Endometrium (tissue), 2 donors: ENCODE data around the gene ZDHHC24.
"Not testable (repeated sequence)": the region's sequence is repeated elsewhere in the genome, so short reads cannot be mapped to it uniquely, and the experiment has no call there.

ENCODE experiments used
- FAIRE-seq: peaks from 2 replicates; lab custom pipeline; 2012; peaks lifted over from hg19 to GRCh38; lab: Jason Lieb, UNC
- donor health status: control.
- donor health status: control.

ZDHHC24 gene

DNA sequence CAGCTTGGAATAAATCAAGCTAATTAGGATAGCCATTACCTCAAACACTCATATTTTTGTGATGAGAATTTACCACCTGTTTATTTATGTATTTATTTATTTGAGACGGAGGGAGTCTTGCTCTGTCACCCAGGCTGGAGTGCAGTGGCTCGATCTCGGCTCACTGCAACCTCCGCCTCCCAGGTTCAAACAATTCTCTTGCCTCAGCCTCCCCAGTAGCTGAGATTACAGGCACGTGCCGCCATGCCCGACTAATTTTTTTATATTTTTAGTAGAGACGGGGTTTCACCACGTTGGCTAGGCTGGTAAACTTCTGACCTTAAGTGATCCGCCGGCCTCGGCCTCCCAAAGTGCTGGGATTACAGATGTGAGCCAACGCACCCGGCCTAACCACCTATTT lies 896 bp downstream of the ZDHHC24 start:
- FAIRE-seq = not testable (repeated sequence)

DNA sequence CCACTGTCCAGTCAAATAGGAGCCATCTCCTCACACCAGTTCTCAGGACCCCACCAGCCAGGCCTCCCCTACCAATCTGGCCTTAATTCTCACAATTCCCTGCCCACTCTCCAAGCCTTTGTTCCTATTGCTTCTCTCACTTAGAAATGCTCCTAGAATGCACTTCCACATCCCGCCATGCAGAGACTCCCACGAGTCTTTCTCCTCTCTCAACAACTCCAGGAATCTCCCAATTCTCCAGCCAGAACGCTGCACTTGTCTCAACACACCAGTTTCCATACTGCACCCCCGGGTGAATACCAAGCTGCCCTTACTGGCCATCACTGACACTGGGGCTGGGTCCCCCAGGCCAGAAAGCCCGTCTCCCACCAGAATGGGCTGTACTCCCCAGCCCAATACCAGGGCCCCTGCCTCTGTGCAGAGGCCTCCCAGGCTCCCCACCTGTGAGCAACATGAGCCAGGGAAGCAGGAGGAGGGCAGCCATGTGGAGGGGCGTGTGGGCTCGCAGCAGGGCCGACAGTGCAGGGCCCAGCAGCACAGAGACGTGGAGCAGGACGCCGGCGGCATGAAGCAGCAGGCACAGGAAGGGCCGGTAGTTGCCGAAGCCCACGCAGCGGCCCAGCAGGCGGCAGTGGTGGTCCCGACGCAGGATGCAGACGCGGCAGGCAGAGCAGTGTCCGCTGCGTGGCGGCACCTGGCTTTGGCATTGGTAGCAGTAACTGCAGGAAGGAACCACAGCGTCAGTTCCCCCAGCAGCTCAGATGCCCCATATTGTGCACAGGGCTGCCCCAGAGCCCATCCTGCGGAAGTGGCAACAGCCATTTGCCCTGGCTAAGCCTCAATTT lies 2.4 kb downstream of the ZDHHC24 start:
- no peak for FAIRE-seq

DNA sequence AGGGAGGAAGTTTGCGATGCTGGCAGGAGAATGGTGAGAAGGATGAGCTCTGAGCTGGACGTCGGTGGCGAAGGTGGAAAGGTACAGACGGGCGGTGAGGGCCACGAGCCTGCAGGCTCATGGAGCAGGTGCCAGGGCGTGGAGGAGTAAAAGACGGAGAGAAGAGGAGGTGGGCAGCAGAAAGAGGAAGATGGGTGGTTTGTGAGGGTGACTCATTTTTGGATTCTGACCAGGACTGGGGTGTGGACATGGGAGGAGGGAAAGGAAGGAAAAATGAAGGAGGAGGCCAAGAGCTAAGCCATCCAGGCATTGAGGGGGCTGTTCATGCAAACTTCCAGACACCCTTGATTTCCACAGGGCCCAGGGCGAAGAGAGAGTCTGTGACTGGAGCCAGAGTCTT lies 3.5 kb downstream of the ZDHHC24 start:
- FAIRE-seq = no peak

DNA sequence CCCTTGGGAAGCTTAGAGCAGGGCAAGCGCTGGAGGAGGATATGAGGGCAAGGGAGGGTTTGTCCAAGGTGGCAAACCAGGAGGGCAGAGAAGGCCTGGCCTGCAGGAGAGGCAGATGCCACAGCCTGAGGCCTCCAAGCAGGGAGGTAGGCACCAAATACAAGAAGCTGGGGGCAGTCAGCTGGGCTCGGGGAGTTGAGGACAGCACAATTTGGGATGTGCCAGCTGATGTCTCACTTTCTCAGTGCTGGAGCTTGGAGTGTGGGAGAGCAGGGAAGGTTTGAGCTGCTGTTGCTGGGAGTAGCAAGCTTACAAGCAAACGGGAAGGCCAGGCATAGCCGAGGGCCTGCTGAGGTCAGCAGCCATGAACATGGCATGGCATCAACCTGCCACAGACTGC lies 4.0 kb downstream of the ZDHHC24 start:
- no peak for FAIRE-seq

DNA sequence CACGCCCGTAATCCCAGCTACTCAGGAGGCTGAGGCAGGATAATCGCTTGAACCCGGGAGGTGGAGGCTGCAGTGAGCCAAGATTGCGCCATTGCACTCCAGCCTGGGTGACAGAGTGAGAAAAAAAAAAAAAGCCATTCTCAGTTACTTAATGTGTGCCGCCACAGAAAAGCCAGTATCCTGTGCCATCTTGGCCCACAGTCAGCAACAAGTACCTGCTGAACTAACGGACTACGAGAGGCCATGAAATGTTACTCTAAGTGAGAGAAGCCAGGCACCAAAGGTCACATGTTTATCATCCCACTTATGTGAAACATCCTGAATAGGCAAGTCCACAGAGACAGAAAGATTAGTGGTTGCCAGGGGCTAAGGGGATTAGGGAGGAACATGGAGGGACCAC lies 5.2 kb downstream of the ZDHHC24 start:
- not testable (repeated sequence) for FAIRE-seq

DNA sequence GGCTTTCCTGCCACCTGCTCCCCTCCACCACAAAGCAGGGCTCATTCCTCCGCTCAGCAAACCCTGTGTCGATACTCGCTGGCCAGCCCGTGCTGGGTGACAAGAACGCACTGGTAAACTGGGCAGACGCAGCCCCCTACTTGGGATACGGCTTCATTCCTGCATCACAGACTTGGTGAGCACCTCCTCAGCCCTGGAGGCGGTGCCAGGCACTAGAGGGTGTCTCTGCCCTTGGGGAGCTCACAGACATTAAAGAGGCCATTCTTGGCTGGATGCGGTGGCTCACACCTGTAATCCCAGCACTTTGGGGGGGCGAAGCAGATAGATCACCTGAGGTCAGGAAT lies 6.0 kb downstream of the ZDHHC24 start:
- FAIRE-seq = no peak

DNA sequence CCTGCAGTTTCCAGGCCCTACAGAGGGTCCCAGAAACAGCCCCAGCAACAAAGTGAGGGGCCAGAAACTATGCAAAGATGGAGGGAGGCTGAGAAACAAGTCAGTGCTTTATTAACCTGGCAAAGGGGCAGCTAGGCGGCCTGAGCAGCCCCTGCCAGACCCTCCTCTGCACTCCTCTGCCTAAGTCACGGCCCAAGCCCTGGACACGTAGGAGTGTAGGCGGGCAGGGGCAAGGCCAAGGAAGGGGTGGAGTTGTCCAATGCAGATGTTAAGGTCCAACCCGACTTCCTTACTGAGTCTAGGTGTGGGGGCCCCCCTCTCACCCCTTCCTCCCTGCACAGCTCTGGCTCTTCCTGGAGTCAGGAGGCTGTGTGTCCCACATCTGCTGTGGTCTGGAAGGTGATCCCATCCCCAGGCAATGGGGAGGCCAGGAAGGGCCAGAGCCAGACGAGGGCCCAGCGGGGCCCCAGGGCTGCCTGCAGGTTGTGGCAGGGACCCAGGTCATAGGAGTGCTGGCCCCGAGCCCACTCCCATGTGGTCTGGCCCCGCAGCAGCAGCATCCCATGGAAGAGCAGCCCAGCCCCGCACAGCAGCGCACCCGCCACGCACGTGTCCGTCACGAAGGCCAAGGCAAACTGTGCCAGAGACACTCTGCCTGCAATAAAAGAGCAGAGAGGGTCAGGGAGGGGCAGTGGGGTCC lies 6.5 kb downstream of the ZDHHC24 start:
- FAIRE-seq = no peak

DNA sequence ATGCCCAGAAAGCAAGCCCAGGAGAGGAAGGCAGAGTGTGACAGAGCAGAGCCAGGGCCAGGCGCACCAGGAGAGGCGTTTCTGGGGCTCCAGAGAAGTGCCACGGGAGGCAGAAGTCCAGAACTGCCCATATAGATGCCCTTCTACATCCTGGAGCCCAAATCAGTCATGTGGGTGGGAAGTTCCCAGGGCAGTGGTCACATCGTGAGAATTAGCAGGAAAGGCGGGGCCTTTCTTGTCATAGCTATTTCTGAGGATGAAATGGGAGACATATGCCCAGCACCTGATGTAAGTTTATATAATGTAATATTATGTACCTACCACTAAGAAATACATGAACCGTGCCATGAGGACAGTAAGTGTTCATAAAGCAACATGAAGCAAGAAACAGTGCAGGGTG lies 13.1 kb downstream of the ZDHHC24 start:
- no peak for FAIRE-seq

DNA sequence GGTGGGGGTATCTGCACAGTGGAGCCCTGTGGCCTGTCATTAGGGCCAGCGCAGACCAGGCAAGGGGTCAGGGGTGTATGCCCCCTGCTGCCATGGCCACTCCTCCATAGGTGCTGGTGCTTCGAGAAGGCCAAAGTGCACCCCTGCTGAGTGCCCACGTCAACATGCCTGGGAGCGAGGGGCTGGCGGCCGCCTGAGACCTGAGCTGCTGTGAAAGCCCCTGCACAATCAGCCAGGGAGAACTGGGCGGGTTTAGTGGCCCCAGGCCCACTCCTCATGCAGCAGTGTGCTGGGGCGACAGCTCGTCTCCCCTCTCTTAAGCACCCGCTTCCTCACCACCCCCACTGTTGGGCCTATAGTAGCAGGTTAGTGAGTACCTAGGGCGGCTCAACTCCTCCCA lies 14.0 kb downstream of the ZDHHC24 start:
- FAIRE-seq = no peak

DNA sequence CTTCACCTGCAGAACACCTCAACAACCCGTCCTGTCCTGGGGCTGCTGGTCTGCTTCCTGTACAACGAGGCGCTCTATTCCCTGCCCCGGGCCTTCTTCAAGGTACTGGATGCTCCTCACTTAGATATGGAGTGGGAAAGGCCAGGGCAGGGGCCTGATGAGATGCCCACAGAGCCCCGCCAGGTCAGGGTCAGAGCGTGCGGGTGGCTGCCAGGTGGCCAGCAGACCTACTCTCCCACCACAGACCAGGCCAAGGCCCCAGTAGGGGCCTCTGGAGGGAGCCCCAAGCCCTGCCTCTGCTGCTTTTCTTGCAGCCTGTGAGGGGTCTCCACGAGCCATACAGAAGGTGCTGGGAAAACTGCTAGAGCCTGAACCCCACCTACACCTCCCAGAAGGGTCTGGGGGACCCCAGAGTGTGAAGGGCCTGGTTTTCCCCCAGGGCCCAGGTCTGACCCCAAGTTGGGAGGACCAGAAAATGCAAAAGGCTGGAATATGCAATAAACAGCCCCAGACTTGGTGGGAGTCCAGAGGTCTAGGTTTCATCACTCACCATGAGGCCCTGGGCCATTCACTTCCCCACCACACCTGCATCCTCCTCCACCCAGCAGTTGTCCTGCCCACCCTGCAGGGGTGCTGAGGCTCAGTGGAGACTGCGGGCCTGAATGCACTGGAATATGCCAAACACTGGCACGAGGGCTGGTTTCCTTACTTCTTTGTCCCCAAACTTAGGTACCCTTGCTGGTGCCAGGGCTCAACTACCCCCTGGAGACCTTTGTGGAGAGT lies 14.7 kb downstream of the ZDHHC24 start:
- FAIRE-seq = no peak

DNA sequence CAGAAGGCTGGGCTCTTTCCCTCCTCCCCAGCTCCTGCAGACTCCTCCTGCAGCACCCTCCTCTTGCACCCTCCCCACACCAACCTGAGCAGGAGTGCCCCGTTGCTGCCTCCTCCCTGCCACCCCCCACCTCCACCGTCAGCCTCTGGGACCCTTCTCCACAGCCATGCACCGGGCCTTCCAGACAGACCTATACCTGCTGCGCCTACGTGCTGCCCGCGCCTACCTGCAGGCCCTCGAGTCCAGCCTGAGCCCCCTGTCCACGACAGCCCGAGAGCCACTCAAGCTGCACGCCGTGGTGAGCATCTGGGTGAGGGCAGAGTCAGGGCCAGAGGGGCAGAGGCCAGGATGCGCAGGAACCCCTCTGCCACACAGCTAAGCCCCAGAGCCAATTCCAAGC lies 16.2 kb downstream of the ZDHHC24 start:
- FAIRE-seq = no peak

DNA sequence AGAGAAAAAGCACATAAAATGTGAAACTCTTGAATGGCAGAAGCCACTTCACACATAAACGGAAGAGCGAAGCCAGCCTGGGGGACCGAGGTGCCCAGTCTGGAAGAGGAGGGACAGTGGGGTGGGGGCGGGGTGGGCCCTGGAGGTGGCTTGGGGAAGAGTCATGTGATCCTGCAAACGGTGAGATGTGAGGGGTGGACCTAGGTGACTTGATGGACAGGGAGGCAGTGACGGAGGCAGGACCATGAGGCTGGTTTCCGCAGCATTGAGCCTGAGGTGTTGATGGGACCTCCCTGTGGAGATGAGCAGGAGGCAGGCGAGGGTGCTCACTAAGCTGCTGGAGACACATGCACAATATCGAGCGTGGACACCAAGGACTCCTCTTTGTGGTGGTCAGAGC lies 16.8 kb downstream of the ZDHHC24 start:
- FAIRE-seq = no peak

DNA sequence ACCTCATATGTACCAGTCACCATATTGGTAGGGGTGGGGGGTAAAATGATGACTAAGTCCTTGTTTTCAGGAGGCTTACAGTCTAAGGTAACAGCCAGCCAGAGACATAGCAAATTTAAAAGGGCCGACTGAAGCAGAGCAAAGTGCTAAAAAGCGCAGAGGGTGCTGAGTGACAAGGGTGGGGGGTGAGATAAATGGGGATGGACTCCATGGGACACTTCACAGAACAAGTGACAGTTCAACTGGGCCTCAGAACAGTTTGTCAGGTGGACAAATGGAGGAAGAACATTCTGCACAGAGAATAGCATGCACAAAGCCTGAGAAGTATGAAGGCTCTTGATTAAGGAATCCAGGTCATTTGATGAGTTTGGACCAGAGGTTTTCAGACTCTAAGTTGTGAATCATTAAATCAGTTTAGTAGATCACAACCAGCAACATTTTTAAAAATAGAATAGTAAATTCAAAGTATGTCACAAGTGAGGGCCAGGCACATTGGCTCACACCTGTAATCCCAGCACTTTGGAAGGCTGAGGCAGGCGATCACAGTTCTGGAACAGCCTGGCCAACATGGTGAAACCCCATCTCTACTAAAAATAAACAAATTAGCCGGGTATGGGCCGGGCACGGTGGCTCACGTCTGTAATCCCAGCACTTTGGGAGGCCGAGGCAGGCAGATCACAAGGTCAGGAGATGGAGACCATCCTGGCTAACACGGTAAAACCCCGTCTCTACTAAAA lies 21.4 kb downstream of the ZDHHC24 start:
- FAIRE-seq = no peak

DNA sequence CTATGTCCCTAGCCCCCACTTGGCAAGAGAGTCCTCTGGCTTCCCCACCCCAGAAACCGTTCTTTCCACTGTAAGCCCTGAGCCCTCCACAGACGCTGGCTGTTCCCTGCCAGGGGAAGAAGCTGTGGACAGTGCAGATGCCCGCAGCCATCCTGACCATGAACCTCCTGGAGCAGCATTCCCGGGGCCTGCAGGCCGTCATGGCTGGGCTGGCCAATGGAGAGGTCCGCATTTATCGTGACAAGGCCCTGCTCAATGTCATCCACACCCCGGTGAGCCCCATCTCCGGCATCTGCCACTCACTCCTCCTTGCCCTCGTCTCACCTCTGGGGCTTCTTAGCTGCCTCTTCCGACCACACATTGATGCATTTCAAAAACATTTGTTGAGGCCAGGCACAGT lies 22.2 kb downstream of the ZDHHC24 start:
- FAIRE-seq = no peak

DNA sequence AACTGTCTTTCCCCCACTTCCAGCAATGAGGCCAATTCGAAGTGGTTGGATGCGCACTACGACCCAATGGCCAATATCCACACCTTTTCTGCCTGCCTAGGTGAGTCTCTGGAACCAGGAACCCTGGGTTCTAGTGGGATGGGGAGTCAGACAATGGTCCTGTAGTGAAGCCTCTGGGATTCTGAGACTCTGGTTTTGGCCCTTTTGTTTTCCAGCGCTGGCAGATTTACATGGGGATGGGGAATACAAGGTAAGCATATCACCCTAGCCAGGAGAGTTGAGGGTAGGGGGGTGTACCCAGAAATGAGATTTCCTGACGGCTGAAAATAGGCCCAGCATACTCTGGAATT lies 34.9 kb downstream of the ZDHHC24 start:
- no peak for FAIRE-seq

DNA sequence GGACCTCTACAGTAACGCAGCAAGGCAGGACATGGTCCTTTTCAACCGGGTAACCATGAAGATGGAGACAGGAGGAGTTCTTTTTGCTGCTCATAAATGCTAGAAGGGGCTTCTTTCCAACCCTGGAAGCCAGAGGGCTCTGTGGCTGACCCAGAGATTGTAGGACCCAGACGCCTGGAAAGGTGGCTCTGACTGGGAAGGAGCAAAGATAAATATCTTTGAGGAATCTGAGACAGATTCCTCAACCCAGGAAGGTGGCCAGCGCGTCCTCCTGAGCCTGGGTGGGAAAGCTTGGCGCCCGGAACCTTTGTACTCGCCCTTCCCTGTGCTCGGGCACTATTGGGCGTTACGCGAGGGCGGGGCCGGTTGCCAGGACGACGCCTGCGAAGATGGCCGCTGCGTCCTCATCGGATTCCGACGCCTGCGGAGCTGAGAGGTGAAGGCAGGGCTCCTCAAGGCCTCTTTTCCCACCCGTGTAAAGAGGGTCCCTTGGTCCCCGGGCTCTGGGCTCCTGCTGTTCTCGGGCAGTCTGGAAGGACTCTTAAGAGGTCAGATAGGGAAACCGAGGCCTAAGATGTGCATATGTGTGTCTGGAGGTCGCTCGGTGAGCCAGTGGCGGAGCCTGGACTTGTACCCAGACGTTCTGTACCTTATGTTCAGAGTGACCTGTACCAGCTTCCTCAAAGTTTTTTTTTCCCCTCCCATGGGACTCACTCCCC lies 35.4 kb downstream of the ZDHHC24 start, which contains the start of gene BBS1:
Gene BBS1, plus strand, starts transcription at position 365 of the 719 bp plus-strand sequence. Its CDS starts 25 bp downstream, at position 390.
- FAIRE-seq = no peak

DNA sequence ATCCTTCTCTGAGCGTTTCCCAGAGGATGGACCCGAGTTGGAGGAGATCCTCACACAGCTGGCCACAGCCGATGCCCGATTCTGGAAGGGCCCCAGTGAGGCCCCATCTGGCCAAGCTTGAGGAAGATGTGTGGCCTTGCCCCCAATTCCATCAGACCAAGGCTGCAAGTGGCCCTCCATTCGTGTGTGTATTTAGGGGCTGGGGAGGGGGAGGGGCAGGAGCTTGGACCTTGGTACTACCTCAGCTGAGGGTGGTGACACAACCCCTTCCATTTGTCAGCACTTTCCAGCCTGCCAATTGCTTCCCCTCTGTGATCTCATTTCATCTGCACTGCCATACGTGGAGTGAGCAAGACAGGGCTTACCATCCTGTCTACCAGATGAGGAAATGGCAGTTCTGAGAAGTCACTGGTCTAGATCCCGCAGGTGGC lies 36.7 kb downstream of the ZDHHC24 start:
- FAIRE-seq = no peak

DNA sequence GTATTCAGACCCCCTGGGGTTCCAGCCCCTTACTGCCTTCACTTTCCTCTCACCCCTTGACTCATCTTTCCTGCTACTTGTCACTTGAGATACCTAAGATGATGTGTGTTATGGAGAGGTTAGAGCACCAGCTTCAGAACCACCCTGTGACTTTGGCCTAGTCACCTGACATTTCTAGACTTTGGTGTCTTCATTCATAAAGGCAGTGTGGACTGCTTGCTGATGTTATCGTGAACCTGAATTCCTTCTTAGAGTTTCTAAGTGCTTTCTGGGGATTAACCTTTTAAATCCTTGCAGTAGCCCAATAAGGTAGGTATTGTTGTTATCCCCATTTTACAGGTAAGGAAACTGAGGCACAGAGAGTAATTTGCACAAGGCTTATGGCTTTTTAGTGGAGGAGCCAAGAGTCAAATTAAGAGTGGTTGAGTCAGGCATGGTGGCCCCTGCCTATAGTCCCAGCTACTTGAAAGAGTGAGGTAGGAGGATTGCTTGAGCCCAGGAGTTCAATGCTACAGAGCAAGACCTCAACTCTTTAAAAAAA lies 40.5 kb downstream of the ZDHHC24 start:
- FAIRE-seq = no peak

DNA sequence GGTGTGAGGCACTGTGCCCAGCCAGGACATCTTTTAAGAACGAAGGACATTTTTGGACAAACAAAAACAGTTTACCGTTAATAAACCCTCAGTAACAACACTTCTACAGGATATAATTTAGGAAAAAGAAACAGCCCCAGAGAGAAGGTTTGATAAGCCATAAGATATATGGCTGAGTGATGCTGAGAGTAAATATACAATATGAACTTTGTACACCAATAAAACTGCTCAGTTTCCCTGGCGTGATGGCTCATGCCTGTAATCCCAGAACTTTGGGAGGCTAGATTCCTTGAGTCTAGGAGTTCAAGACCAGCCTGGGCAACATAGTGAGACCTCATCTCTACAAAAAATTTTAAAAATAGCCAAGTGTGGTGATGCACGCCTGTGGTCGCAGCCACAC lies 47.3 kb downstream of the ZDHHC24 start:
- FAIRE-seq = no peak

DNA sequence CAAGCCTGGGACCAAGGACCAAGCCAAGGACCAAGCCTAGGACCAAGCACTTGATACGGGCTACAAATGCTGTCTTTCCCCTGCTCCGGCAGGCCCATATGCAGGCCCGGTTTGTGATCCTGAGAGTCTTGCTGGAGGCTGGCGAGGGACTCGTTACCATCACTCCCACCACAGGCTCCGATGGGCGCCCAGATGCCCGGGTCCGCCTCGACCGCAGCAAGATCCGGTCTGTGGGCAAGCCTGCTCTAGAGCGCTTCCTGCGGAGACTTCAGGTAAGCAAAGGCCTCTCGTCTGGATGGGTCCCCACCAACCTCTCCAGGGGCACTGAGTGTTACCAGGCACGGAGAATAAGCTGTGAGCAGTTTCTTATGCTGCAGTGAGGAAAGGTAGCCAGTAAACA lies 48.6 kb downstream of the ZDHHC24 start:
- FAIRE-seq = no peak

DNA sequence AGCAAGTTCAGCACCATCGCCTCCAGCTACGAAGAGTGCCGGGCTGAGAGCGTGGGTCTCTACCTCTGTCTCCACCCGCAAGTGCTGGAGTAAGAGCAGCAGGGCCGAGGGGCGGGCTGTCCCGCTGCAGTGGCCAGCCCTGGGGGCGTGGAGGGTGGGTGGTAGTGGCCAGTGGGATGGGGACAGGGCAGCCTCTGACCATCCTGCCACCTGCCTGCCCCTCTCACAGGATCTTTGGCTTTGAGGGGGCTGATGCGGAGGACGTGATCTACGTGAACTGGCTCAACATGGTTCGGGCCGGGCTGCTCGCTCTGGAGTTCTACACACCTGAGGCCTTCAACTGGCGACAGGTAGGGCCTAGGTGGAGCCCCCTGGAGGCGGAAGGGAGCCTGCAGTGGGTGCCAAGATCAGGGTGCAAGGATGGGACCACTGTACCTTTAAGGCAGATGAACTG lies 50.4 kb downstream of the ZDHHC24 start:
- FAIRE-seq = no peak
